AG08395 (cell line): ENCODE results near the gene ZNF785.
"Not testable (repeated sequence)": the region's sequence is repeated elsewhere in the genome, so short reads cannot be mapped to it uniquely, and the experiment has no call there.

Experiments
- DNase-seq: peaks from one replicate; pipeline ENCODE4 v3.0.0; 2012; ENCODE audit warnings: mixed read lengths, low spot score

ZNF785 gene

GRCh38 chr16:30602616-30603277 is 17.2 kb upstream of the ZNF785 start:
- DNase-seq: peak; percentile 29

- no peak for DNase-seq
These were observed 16.5 kb upstream of the ZNF785 start for GRCh38 chr16:30601966-30602365.

- no peak for DNase-seq
These were observed 15.4 kb upstream of the ZNF785 start for GRCh38 chr16:30600929-30601328.

GRCh38 chr16:30600215-30600614 is 14.7 kb upstream of the ZNF785 start:
- no peak for DNase-seq

- DNase-seq: no peak
These were observed 7.4 kb upstream of the ZNF785 start for GRCh38 chr16:30592871-30593270.

GRCh38 chr16:30590869-30591268 is 5.4 kb upstream of the ZNF785 start:
- DNase-seq: not testable (repeated sequence)

- DNase-seq: not testable (repeated sequence)
These were observed 4.1 kb upstream of the ZNF785 start for GRCh38 chr16:30589582-30589981.

GRCh38 chr16:30588651-30589050 is 3.2 kb upstream of the ZNF785 start:
- DNase-seq: no peak

- peak; percentile 7 for DNase-seq
These were observed 486 bp downstream of the ZNF785 start for GRCh38 chr16:30585022-30585399.

- DNase-seq: no peak
These were observed 2.7 kb downstream of the ZNF785 start for GRCh38 chr16:30582611-30583340.

- no peak for DNase-seq
These were observed 4.0 kb downstream of the ZNF785 start for GRCh38 chr16:30581457-30581856.

GRCh38 chr16:30574678-30575077 is 10.8 kb downstream of the ZNF785 start:
- no peak for DNase-seq

- peak; percentile 98 for DNase-seq
These were observed 13.8 kb downstream of the ZNF785 start, which contains the start of gene ZNF688 for GRCh38 chr16:30571445-30572322. Gene ZNF688 (minus strand): TSS chr16:30571714. CDS start chr16:30571629, 85 bp downstream.

- no peak for DNase-seq
These were observed 14.7 kb downstream of the ZNF785 start for GRCh38 chr16:30570636-30571444.

- DNase-seq: no peak
These were observed 15.5 kb downstream of the ZNF785 start for GRCh38 chr16:30569746-30570635.

- no peak for DNase-seq
These were observed 16.2 kb downstream of the ZNF785 start for GRCh38 chr16:30569281-30569680.

- DNase-seq: no peak
These were observed 17.4 kb downstream of the ZNF785 start for GRCh38 chr16:30567991-30568638.

- no peak for DNase-seq
These were observed 18.1 kb downstream of the ZNF785 start for GRCh38 chr16:30567160-30567990.

- DNase-seq: no peak
These were observed 19.0 kb downstream of the ZNF785 start for GRCh38 chr16:30566531-30566930.
